GM19372 (cell line): ENCODE data around the gene PTTG1IP.
"Not testable (repeated sequence)": the region's sequence is repeated elsewhere in the genome, so short reads cannot be mapped to it uniquely, and the experiment has no call there.

Experiments
- ATAC-seq: cut with Tn5 transposase; IDR thresholded peaks from one replicate; pipeline ENCODE4 v1.9.1; 2021; ENCODE audit warnings: mild to moderate bottlenecking, low read depth, moderate library complexity; ENCODE audit not compliant: unreplicated experiment

PTTG1IP gene

GRCh38 chr21:44873356-44874239 is at the start of gene PTTG1IP:
Gene PTTG1IP, minus strand, starts transcription at chr21:44873690. Its CDS starts 74 bp downstream, at chr21:44873616.
- peak; percentile 70 for ATAC-seq

GRCh38 chr21:44921928-44922327 is 48.4 kb upstream of the PTTG1IP start:
- no peak for ATAC-seq

GRCh38 chr21:44920694-44921604 is 47.5 kb upstream of the PTTG1IP start, which contains the start of gene ITGB2:
Gene ITGB2, minus strand, starts transcription at chr21:44920899. Its CDS starts 10,117 bp downstream, at chr21:44910782.
- ATAC-seq, result no peak

- no peak for ATAC-seq
Measured at GRCh38 chr21:44919913-44920693, 46.6 kb upstream of the PTTG1IP start.

- no peak for ATAC-seq
Measured at GRCh38 chr21:44919111-44919912, 45.8 kb upstream of the PTTG1IP start.

GRCh38 chr21:44918581-44919033 is 45.1 kb upstream of the PTTG1IP start:
- no peak for ATAC-seq

- ATAC-seq, result no peak
Measured at GRCh38 chr21:44918107-44918470, 44.6 kb upstream of the PTTG1IP start.

GRCh38 chr21:44917446-44918106 is 44.1 kb upstream of the PTTG1IP start:
- ATAC-seq, result no peak

- no peak for ATAC-seq
Measured at GRCh38 chr21:44916965-44917364, 43.5 kb upstream of the PTTG1IP start.

GRCh38 chr21:44914176-44914874 is 40.8 kb upstream of the PTTG1IP start:
- ATAC-seq, result no peak

- no peak for ATAC-seq
Measured at GRCh38 chr21:44913425-44914175, 40.1 kb upstream of the PTTG1IP start.

- ATAC-seq, result not testable (repeated sequence)
Measured at GRCh38 chr21:44912506-44913412, 39.3 kb upstream of the PTTG1IP start.

GRCh38 chr21:44912158-44912473 is 38.6 kb upstream of the PTTG1IP start:
- no peak for ATAC-seq

GRCh38 chr21:44911384-44912157 is 38.1 kb upstream of the PTTG1IP start:
- ATAC-seq, result no peak

GRCh38 chr21:44911068-44911383 is 37.5 kb upstream of the PTTG1IP start:
- ATAC-seq, result no peak
